ENCODE results near the gene HPGD.

The HPGD gene

GRCh38 chr4:174451718-174452296 lies 70.5 kb downstream of the HPGD start:
- no peak overlapping the region for H3K4me3 ChIP-seq (ENCODE audit: control insufficient read depth, low read depth, low read length)
- DNase-seq (ENCODE audit: low read depth), result no peak
- TF ChIP-seq, protein P1, sequence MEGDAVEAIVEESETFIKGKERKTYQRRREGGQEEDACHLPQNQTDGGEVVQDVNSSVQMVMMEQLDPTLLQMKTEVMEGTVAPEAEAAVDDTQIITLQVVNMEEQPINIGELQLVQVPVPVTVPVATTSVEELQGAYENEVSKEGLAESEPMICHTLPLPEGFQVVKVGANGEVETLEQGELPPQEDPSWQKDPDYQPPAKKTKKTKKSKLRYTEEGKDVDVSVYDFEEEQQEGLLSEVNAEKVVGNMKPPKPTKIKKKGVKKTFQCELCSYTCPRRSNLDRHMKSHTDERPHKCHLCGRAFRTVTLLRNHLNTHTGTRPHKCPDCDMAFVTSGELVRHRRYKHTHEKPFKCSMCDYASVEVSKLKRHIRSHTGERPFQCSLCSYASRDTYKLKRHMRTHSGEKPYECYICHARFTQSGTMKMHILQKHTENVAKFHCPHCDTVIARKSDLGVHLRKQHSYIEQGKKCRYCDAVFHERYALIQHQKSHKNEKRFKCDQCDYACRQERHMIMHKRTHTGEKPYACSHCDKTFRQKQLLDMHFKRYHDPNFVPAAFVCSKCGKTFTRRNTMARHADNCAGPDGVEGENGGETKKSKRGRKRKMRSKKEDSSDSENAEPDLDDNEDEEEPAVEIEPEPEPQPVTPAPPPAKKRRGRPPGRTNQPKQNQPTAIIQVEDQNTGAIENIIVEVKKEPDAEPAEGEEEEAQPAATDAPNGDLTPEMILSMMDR (conservative IDR thresholded peaks at IDR 0.05; ENCODE audit: control insufficient read depth, insufficient read depth, low read depth, low read length), result no peak

- TF ChIP-seq, protein P1 (conservative IDR thresholded peaks at IDR 0.05; ENCODE audit: control insufficient read depth, insufficient read depth, low read depth, low read length), result no peak
- DNase-seq (ENCODE audit: low read depth), result no peak
- no peak overlapping the region for H3K4me3 ChIP-seq (ENCODE audit: control insufficient read depth, low read depth, low read length)
Observed at GRCh38 chr4:174450786-174451125, 71.5 kb downstream of the HPGD start.

DNA sequence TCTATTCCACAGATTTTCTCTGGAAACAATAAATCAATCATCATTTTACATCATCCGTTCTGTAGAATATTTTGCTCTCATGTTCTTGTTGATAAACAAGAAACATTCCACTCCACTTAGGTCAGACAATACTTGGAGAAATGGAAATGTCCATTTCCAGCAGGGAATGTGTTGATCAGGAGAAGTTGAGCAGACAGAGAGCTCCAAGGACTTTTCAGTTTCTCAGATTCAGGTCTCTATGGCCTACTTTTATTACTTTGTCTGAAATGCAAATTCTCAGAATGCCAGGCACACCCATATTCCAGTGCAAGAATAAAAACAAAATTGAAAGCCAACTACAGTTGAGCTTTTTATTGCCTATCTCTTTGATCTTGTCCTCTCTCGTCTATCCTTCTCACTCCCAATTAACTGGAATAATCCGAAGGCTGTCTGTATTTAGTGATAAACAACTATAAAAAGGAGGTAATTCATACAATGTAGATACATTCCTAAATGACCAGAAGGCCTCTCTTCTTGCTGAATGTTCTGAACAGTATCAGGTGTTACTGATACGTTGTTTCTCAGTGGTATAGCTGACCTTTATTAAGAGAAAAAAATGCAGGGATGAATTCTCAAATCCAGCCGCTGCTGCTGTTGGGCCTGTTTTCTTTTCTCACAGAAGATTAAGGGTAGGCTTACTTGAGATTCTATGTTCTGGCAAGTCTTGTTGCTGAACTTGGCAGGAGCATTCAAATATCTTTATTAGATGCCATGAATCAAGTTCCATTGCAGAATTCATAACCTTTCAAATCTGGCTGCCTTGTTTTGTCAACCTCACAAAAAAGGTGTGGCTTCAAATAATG lies 72.1 kb downstream of the HPGD start:
- no peak for DNase-seq (ENCODE audit: low read depth)
- H3K4me3 ChIP-seq (ENCODE audit: control insufficient read depth, low read depth, low read length), result no peak overlapping the region
- TF ChIP-seq, protein P1 (conservative IDR thresholded peaks at IDR 0.05; ENCODE audit: control insufficient read depth, insufficient read depth, low read depth, low read length), result no peak

- H3K4me3 ChIP-seq (ENCODE audit: control insufficient read depth, low read depth, low read length), result no peak overlapping the region
- DNase-seq (ENCODE audit: low read depth), result no peak
- TF ChIP-seq, protein P1 (conservative IDR thresholded peaks at IDR 0.05; ENCODE audit: control insufficient read depth, insufficient read depth, low read depth, low read length), result no peak
Observed at GRCh38 chr4:174449152-174449551, 73.1 kb downstream of the HPGD start.

DNA sequence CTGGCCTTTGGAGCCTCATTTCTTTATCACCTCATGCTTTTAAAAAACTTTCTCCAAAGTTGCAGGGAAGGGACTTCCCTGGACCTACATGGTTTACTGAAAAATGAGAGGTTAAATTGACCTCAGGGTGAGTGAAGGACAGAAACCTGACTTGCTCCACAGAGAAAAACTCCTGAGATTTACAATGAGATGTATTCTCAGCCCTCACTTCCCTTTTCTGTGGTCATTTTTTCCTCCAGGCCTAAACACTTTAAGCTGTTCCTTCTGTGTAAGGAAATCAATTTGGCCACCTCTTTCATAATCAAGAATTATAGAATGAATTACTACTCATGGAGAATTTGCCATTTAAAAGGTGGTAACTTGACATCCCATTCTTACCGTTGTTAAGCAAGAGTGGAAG lies 77.9 kb downstream of the HPGD start:
- no peak for DNase-seq (ENCODE audit: low read depth)
- H3K4me3 ChIP-seq (ENCODE audit: control insufficient read depth, low read depth, low read length), result no peak overlapping the region
- TF ChIP-seq, protein P1 (conservative IDR thresholded peaks at IDR 0.05; ENCODE audit: control insufficient read depth, insufficient read depth, low read depth, low read length), result no peak
